Endometrial microvascular endothelial cells (primary cell): ENCODE results near the gene SOX1. TPM values are rescaled to one million over a fixed set of nuclear protein-coding genes. Genes with fewer than 3 reads are reported as not detected.

Source experiments
- in situ Hi-C: cut with HindIII; loops from 2 replicates; pipeline ENCODE4 v1.10.0; 2017; ENCODE audit warnings: low sequenced_read_pairs, low pct_unique_long_range_greater_than_20kb; ENCODE audit errors: inconsistent ontology term
- total RNA-seq: library from RNA; depleted of rRNA; stranded (reverse); fragments of >200 nt; gene quantifications from one replicate; pipeline ENCODE4 v1.2.3, GENCODE V29; 2015; ENCODE audit errors: inconsistent ontology term

SOX1 gene
- total RNA-seq, 1 donor from 2014 or later, result not detected

DNA sequence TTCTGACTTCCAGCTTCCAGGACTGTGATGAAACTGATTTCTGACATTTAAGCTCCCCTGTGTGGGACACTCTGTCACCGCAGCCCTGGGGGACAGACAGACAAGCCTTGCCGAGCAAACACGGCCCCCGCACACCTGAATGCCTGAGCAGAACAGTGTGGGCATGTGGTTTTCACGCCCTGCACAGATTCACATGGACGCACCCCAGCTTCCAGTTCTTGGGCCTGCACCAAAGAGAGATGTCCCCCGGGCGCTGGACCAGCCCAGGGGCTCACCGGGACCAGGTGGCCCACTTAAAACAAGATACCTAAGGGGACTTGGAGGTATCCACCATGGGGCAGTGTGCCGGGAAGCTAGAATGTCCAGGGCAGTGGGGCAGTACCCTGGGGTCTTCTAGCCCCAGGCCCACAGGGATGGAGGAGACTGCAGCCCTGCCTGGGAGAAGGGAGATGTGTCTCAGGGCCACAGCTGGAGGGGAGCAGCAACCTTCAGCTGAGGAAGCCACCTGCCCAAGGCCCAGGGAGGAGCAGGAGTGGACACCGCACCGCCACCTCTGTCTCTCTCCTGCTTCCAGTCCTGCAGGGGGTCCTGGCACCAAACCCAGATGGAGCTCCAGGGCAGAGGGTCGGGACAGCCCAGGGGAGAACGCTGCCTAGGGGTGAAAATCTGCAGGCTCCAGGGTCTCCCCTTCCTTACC, 50.5 kb downstream of the SOX1 start:
- in situ Hi-C loops, result no loop called here

- in situ Hi-C loops, result no loop called here
Observed at GRCh38 chr13:112117955-112118302, 51.0 kb downstream of the SOX1 start.

DNA sequence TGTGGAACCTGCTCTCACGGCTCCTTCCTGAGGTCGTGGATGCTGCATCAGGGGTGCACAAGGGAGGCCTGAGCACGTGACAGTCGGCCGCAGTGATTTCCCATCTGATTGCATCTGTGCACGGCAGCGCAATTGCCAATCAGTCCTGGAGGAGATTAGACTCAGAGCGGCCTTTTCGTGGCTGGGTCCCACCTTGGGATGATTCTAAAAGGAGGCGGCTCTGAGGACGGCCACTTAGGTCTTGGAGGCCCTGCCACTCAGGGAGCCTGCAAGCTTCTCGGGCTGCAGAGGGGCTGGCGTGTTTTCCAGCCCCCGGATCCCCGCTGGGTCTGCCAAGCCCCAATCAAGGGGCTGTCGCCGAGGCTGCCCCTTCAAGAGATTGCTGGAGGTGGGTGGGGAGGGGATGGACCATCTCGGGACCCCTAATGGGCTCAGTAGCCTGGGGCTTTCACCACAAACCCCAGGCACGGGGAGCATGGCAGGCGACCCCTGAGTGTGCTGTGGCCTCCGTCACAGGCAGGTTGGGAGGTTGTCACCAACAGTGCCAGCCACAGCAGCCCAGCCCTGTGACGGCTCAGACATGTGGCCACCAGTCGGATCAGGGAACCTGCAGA, 51.6 kb downstream of the SOX1 start:
- in situ Hi-C loops, result no loop called here

DNA sequence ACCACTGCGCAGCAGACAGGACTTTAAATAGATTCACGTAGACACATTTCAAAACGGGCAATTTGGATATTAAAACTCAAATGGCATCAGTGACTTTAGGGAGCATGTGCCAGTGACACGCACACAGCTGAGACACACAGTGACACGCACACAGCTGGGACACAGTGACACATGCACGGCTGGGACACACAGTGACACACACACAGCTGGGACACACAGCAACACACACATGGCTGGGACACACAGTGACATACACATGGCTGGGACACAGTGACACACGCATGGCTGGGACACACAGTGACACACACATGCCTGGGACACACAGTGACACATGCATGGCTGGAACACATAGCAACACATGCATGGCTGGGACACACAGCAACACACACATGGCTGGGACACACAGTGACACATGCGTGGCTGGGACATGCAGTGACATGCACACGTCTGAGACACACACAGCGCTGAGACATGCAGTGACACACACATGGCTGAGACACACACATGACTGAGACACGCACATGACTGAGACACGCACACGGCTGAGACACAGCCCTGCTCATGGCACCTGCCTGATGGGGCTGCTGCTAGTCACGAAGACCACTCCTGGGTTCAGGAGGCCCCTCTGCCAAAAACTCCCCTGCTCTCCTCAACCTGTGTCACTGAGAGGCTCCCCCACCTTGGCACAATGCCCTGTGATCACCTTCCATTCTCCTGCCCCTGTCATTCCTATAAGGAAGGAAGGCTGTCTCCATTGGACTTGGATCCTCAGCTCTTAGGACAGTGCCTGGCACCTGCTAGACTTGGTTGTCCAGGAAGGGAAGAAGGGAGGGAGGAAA, 52.5 kb downstream of the SOX1 start:
- in situ Hi-C loops, result no loop called here

- in situ Hi-C loops, result no loop called here
Observed at GRCh38 chr13:112120031-112120373, 53.1 kb downstream of the SOX1 start.
